Stimulated activated CD4-positive, alpha-beta T cell treated with anti-CD3 and anti-CD28 coated beads, Interleukin-15, amount 100 ng/mL, for 1 hour (primary cell): ENCODE data around the gene OR5AU1.
"Not testable (repeated sequence)": the region's sequence is repeated elsewhere in the genome, so short reads cannot be mapped to it uniquely, and the experiment has no call there.

Experiments used
- DNase-seq, 2 donors: peaks; one replicate each; pipeline ENCODE4 v3.0.0-alpha.2; 2020; ENCODE audit warnings: low read depth in 1 of 2, low spot score in 1 of 2

Gene OR5AU1

GRCh38 chr14:21182166-21182565, 26.3 kb upstream of the OR5AU1 start:
- no peak for DNase-seq

- DNase-seq, result no peak
Measured at GRCh38 chr14:21171128-21171527, 15.3 kb upstream of the OR5AU1 start.

GRCh38 chr14:21169573-21169972, 13.7 kb upstream of the OR5AU1 start:
- DNase-seq, result no peak

- no peak for DNase-seq
Measured at GRCh38 chr14:21168055-21168454, 12.2 kb upstream of the OR5AU1 start.

- not testable (repeated sequence) for DNase-seq
Measured at GRCh38 chr14:21165670-21166069, 9.8 kb upstream of the OR5AU1 start.

- not testable (repeated sequence) for DNase-seq
Measured at GRCh38 chr14:21165002-21165605, 9.2 kb upstream of the OR5AU1 start.

GRCh38 chr14:21163871-21164291, 8.0 kb upstream of the OR5AU1 start:
- DNase-seq, result no peak

- no peak for DNase-seq
Measured at GRCh38 chr14:21162081-21162480, 6.2 kb upstream of the OR5AU1 start.

GRCh38 chr14:21160061-21160610, 4.3 kb upstream of the OR5AU1 start:
- no peak for DNase-seq

- not testable (repeated sequence) for DNase-seq
Measured at GRCh38 chr14:21158175-21158574, 2.3 kb upstream of the OR5AU1 start.

GRCh38 chr14:21149641-21150367, 6.1 kb downstream of the OR5AU1 start:
- DNase-seq, result no peak

GRCh38 chr14:21145437-21145836, 10.4 kb downstream of the OR5AU1 start:
- no peak for DNase-seq

- no peak for DNase-seq
Measured at GRCh38 chr14:21142357-21142756, 13.5 kb downstream of the OR5AU1 start.

GRCh38 chr14:21136024-21136423, 19.8 kb downstream of the OR5AU1 start:
- no peak for DNase-seq

- no peak for DNase-seq
Measured at GRCh38 chr14:21133901-21134300, 22.0 kb downstream of the OR5AU1 start.

GRCh38 chr14:21123429-21123828, 32.4 kb downstream of the OR5AU1 start:
- no peak for DNase-seq

GRCh38 chr14:21121122-21121521, 34.7 kb downstream of the OR5AU1 start:
- no peak for DNase-seq

GRCh38 chr14:21120686-21121085, 35.2 kb downstream of the OR5AU1 start:
- DNase-seq, result no peak

- no peak for DNase-seq
Measured at GRCh38 chr14:21118933-21119332, 36.9 kb downstream of the OR5AU1 start.

- no peak for DNase-seq
Measured at GRCh38 chr14:21113369-21113768, 42.5 kb downstream of the OR5AU1 start.

- DNase-seq, result no peak
Measured at GRCh38 chr14:21112255-21112654, 43.6 kb downstream of the OR5AU1 start.

- no peak for DNase-seq
Measured at GRCh38 chr14:21109377-21110138, 46.3 kb downstream of the OR5AU1 start.
